ENCODE measurements around the gene GAPT. TPM values are rescaled to one million over a fixed set of nuclear protein-coding genes. Genes with fewer than 3 reads are reported as not detected.

Gene GAPT
- total RNA-seq, 1 donor from 2014 or later = not detected

- DNase-seq (ENCODE audit: low read depth, low spot score) = no peak
- Mint-ChIP-seq H3K27me3 (ENCODE audit: low read depth) (no peaks in the 10 kb centered on the region), H3K4me1 (no peaks in the 10 kb centered on the region), H3K36me3 (ENCODE audit: low read depth) (no peaks in the 10 kb centered on the region), H3K4me3 (no peak overlapping the region), H3K27ac (ENCODE audit: unreplicated experiment) (no peak overlapping the region), H3K9me3 (no peaks in the 10 kb centered on the region)
- no peak for TF ChIP-seq CTCF (conservative IDR thresholded peaks at IDR 0.05)
Measured at GRCh38 chr5:58503390-58504046, 12.3 kb downstream of the GAPT start.

GRCh38 chr5:58504766-58505165 lies 13.5 kb downstream of the GAPT start:
- H3K4me1 Mint-ChIP-seq = no peaks in the 10 kb centered on the region
- no peak overlapping the region for H3K4me3 Mint-ChIP-seq
- no peak overlapping the region for H3K27ac Mint-ChIP-seq (ENCODE audit: unreplicated experiment)
- DNase-seq (ENCODE audit: low read depth, low spot score) = no peak
- no peaks in the 10 kb centered on the region for H3K9me3 Mint-ChIP-seq
- no peaks in the 10 kb centered on the region for H3K36me3 Mint-ChIP-seq (ENCODE audit: low read depth)
- no peaks in the 10 kb centered on the region for H3K27me3 Mint-ChIP-seq (ENCODE audit: low read depth)
- TF ChIP-seq CTCF (conservative IDR thresholded peaks at IDR 0.05) = no peak

- Mint-ChIP-seq H3K27me3 (ENCODE audit: low read depth) (no peaks in the 10 kb centered on the region), H3K36me3 (ENCODE audit: low read depth) (no peaks in the 10 kb centered on the region), H3K9me3 (no peaks in the 10 kb centered on the region), H3K4me1 (no peaks in the 10 kb centered on the region), H3K27ac (ENCODE audit: unreplicated experiment) (no peak overlapping the region), H3K4me3 (no peak overlapping the region)
- no peak for DNase-seq (ENCODE audit: low read depth, low spot score)
- no peak for TF ChIP-seq CTCF (conservative IDR thresholded peaks at IDR 0.05)
Measured at GRCh38 chr5:58505502-58505901, 14.3 kb downstream of the GAPT start.

- TF ChIP-seq CTCF (conservative IDR thresholded peaks at IDR 0.05) = no peak
- no peaks in the 10 kb centered on the region for H3K9me3 Mint-ChIP-seq
- no peaks in the 10 kb centered on the region for H3K27me3 Mint-ChIP-seq (ENCODE audit: low read depth)
- no peak for DNase-seq (ENCODE audit: low read depth, low spot score)
- no peak overlapping the region for H3K4me3 Mint-ChIP-seq
- no peaks in the 10 kb centered on the region for H3K4me1 Mint-ChIP-seq
- H3K36me3 Mint-ChIP-seq (ENCODE audit: low read depth) = no peaks in the 10 kb centered on the region
- H3K27ac Mint-ChIP-seq (ENCODE audit: unreplicated experiment) = no peak overlapping the region
Measured at GRCh38 chr5:58505971-58506640, 14.9 kb downstream of the GAPT start.

- TF ChIP-seq CTCF (conservative IDR thresholded peaks at IDR 0.05) = no peak
- DNase-seq (ENCODE audit: low read depth, low spot score) = no peak
Measured at GRCh38 chr5:58507715-58508114, 16.5 kb downstream of the GAPT start.

More at GRCh38 chr5:58507715-58508114, 16.5 kb downstream of the GAPT start:
- no peak overlapping the region for H3K27ac Mint-ChIP-seq (ENCODE audit: unreplicated experiment)
- no peaks in the 10 kb centered on the region for H3K9me3 Mint-ChIP-seq
- no peaks in the 10 kb centered on the region for H3K4me1 Mint-ChIP-seq
- H3K27me3 Mint-ChIP-seq (ENCODE audit: low read depth) = no peaks in the 10 kb centered on the region
- no peaks in the 10 kb centered on the region for H3K36me3 Mint-ChIP-seq (ENCODE audit: low read depth)
- H3K4me3 Mint-ChIP-seq = no peak overlapping the region

Data from neural crest cell (in vitro differentiated cells).